Measurements from ENCODE around the gene CENPP.

- TF ChIP-seq, protein P1, sequence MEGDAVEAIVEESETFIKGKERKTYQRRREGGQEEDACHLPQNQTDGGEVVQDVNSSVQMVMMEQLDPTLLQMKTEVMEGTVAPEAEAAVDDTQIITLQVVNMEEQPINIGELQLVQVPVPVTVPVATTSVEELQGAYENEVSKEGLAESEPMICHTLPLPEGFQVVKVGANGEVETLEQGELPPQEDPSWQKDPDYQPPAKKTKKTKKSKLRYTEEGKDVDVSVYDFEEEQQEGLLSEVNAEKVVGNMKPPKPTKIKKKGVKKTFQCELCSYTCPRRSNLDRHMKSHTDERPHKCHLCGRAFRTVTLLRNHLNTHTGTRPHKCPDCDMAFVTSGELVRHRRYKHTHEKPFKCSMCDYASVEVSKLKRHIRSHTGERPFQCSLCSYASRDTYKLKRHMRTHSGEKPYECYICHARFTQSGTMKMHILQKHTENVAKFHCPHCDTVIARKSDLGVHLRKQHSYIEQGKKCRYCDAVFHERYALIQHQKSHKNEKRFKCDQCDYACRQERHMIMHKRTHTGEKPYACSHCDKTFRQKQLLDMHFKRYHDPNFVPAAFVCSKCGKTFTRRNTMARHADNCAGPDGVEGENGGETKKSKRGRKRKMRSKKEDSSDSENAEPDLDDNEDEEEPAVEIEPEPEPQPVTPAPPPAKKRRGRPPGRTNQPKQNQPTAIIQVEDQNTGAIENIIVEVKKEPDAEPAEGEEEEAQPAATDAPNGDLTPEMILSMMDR (IDR thresholded peaks at IDR 0.05) = no peak
- TF ChIP-seq POLR2A (IDR thresholded peaks at IDR 0.05) = no peak
Observed at GRCh38 chr9:92650296-92650695, 324.5 kb downstream of the CENPP start.

Data from body of pancreas (tissue), 4 donors.